DOHH2 (cell line): ENCODE data around the gene PPP1R26.

Experiments used
- H3F3A ChIP-seq: fragments of 200-600 bp; sonication (generic), shearing (Covaris generic); 2 replicates; pipeline ENCODE4 v1.6.0; 2016; ENCODE audit warnings: antibody characterized with exemption, mild to moderate bottlenecking; ENCODE audit not compliant: control insufficient read depth, insufficient read depth
- H3K27ac ChIP-seq: fragments of 200-600 bp; sonication (generic); 2 replicates; pipeline ENCODE4 v1.5.1; 2014; ENCODE audit warnings: low read depth, mild to moderate bottlenecking, low read length, moderate library complexity
- H3K27me3 ChIP-seq: fragments of 200-600 bp; sonication (generic); 2 replicates; pipeline ENCODE4 v1.6.1; 2014; ENCODE audit warnings: mild to moderate bottlenecking, low read length, mixed read lengths; ENCODE audit not compliant: control insufficient read depth
- H3K36me3 ChIP-seq: fragments of 200-600 bp; sonication (generic); 2 replicates; pipeline ENCODE4 v1.6.1; 2014; ENCODE audit warnings: mild to moderate bottlenecking, low read length, moderate library complexity, mixed read lengths; ENCODE audit not compliant: control insufficient read depth
- H3K4me1 ChIP-seq: fragments of 200-600 bp; sonication (generic); 2 replicates; pipeline ENCODE4 v1.6.1; 2014; ENCODE audit warnings: mild to moderate bottlenecking, low read length, mixed read lengths; ENCODE audit not compliant: control insufficient read depth
- H3K4me2 ChIP-seq: fragments of 200-600 bp; sonication (generic); 2 replicates; pipeline ENCODE4 v1.6.0; 2014; ENCODE audit warnings: mild to moderate bottlenecking, low read length, moderate library complexity
- H3K4me3 ChIP-seq: fragments of 200-600 bp; sonication (generic); 2 replicates; pipeline ENCODE4 v1.5.1; 2014; ENCODE audit warnings: mild to moderate bottlenecking, low read length, mixed read lengths
- H3K79me2 ChIP-seq: fragments of 200-600 bp; sonication (generic); 2 replicates; pipeline ENCODE4 v1.6.1; 2014; ENCODE audit warnings: mild to moderate bottlenecking, low read length, mixed read lengths; ENCODE audit not compliant: control insufficient read depth
- H3K9me2 ChIP-seq: fragments of 200-600 bp; sonication (generic); replicated peaks from 2 replicates; pipeline ENCODE4 v1.6.1; 2014; ENCODE audit warnings: mild to moderate bottlenecking, low read length, mixed read lengths; ENCODE audit not compliant: control insufficient read depth
- H3K9me3 ChIP-seq: fragments of 200-600 bp; sonication (generic); 2 replicates; pipeline ENCODE4 v1.6.1; 2014; ENCODE audit warnings: antibody characterized with exemption, low read length, mixed read lengths; ENCODE audit not compliant: control insufficient read depth, insufficient read depth
- H4K20me1 ChIP-seq: fragments of 200-600 bp; sonication (generic); 2 replicates; pipeline ENCODE4 v1.6.0; 2014; ENCODE audit warnings: low read depth, mild to moderate bottlenecking, antibody characterized with exemption, low read length, moderate library complexity; ENCODE audit not compliant: control insufficient read depth, insufficient read depth
- CTCF ChIP-seq: fragments of 200-600 bp; sonication (generic); IDR thresholded peaks from one replicate; pipeline ENCODE4 v1.5.1; 2014; ENCODE audit warnings: antibody characterized with exemption, mild to moderate bottlenecking, low read depth, low read length; ENCODE audit not compliant: poor library complexity, severe bottlenecking
- EZH2phosphoT487 ChIP-seq: fragments of 200-600 bp; sonication (generic); IDR thresholded peaks from 2 replicates; pipeline ENCODE4 v1.6.1; 2017; ENCODE audit warnings: borderline replicate concordance, mild to moderate bottlenecking, antibody characterized with exemption, low read length, moderate library complexity, mixed read lengths

The PPP1R26 gene

DNA sequence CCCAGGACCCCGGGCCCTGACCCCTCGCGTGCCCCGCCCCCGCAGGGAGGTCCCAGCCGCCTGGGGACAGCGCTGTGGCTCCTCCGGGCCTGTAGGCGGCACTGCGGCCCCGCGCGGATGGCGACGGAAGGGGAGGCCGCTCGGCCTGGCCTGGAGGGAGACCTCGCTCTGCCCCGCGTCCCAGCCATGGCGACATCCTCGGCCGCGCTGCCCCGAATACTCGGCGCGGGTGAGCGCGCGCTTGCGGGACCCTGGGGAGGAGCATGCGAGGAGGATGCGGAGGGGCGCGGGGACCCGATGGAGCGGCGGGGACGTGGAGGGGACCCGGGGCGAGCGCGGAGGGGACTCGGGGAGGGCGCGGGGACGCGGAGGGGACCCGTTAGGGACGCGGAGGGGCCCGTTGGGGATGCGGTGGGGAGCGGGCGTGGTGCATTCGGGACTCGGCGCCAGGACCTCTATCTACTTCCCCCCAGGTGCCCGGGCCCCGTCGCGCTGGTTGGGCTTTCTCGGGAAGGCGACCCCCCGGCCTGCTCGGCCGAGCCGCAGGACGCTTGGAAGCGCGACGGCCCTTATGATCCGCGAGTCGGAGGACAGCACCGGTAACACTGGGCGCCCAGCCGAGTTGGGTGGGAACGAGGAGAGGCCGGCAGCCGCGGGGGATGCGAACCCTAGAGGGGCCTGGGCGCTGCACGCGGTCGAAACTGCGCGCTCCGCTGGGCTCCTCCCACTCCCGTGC, 21.1 kb downstream of the PPP1R26 start, which contains the start of gene MRPS2:
MRPS2 (plus strand) TSS at position 158 of the 736 bp plus-strand sequence; CDS start at position 187, 29 bp downstream.
- Histone ChIP-seq H3K36me3 (peaks cover 49% of the 10 kb centered on the region), H3K27ac (peak within 1 kb of the TSS; percentile 55), H3K4me1 (peaks cover 25% of the 10 kb centered on the region), H3F3A (no peaks in the 10 kb centered on the region), H3K27me3 (peaks cover 9% of the 10 kb centered on the region), H3K9me3 (no peaks in the 10 kb centered on the region), H3K9me2 (no peaks in the 10 kb centered on the region), H3K4me2 (peak within 1 kb of the TSS; percentile 100), H4K20me1 (peaks cover 17% of the 10 kb centered on the region), H3K79me2 (peaks cover 30% of the 10 kb centered on the region), H3K4me3 (peak within 1 kb of the TSS; percentile 93)
- TF ChIP-seq CTCF: peak; percentile 71
- no peak for TF ChIP-seq EZH2phosphoT487

GRCh38 chr9:135501261-135502167, 21.9 kb downstream of the PPP1R26 start:
- Histone ChIP-seq H3K27ac (no peak overlapping the region; the same call in 1 of the 2 replicates), H3K36me3 (peaks cover 49% of the 10 kb centered on the region), H3K4me2 (peak overlapping the region; percentile 100), H3K9me2 (no peaks in the 10 kb centered on the region), H3K27me3 (peaks cover 9% of the 10 kb centered on the region), H4K20me1 (peaks cover 17% of the 10 kb centered on the region), H3K9me3 (no peaks in the 10 kb centered on the region), H3K4me1 (peaks cover 25% of the 10 kb centered on the region), H3K4me3 (peak overlapping the region; percentile 93), H3F3A (no peaks in the 10 kb centered on the region), H3K79me2 (peaks cover 30% of the 10 kb centered on the region)
- TF ChIP-seq CTCF: no peak

DNA sequence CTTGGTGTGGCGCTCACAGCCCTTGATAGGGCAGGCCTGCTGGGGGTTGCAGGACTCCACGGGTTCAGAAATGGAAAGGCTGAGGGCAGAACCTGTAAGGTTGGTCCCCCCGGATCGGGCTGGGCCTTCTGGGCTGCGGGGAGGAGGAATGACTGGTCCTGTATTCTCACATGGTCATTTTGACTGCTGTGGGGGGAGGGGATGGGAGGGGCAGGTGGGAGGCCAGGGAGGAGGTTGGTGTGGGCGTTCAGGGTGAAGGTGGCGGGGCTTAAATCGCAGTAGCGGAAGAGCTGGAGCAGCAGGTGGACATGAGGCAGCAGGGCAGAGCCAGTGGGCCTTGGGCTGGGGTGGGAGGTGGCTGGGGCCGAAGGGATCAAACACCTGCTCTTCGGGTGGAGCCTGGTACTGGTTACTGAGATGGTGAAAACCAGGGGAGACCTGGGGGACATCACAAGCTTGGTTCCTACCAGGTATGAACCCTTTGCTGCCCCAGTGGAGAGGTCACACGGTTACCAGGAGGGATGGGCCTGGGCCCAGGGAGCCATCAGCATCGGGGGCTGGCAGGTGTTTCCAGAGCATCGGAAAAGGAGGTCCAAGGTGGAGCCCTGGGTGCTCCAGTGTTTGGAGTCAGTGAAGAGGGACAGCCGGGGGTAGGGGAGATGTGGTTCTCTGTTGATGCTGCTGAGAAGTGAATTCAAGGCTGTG, 22.7 kb downstream of the PPP1R26 start:
- Histone ChIP-seq H3K36me3 (peaks cover 49% of the 10 kb centered on the region), H3K9me3 (no peaks in the 10 kb centered on the region), H4K20me1 (peaks cover 17% of the 10 kb centered on the region), H3K4me1 (peaks cover 25% of the 10 kb centered on the region), H3K79me2 (peaks cover 30% of the 10 kb centered on the region), H3K27me3 (peaks cover 9% of the 10 kb centered on the region), H3K4me2 (peak overlapping the region; percentile 100), H3K9me2 (no peaks in the 10 kb centered on the region), H3K4me3 (peak overlapping the region; percentile 93), H3F3A (no peaks in the 10 kb centered on the region), H3K27ac (no peak overlapping the region)
- TF ChIP-seq EZH2phosphoT487 (no peak), CTCF (no peak)
